HepG2 (cell line): ENCODE data around the gene SPTY2D1. TPM values are rescaled to one million over a fixed set of nuclear protein-coding genes. Genes with fewer than 3 reads are reported as not detected.

Experiments used
- ARNT2 ChIP-seq: sonication (generic); formaldehyde crosslinking; IDR thresholded peaks from 2 replicates; pipeline ENCODE4 v1.8.0; 2022; ENCODE audit warnings: mild to moderate bottlenecking, low read depth, missing genetic modification reagents, moderate library complexity
- HDAC6 ChIP-seq: fragments of 200-600 bp; sonication (generic); IDR thresholded peaks from 2 replicates; pipeline ENCODE4 v1.7.0; 2017; ENCODE audit warnings: mild to moderate bottlenecking, antibody characterized with exemption, low read length, low read depth
- MATR3 ChIP-seq: sonication (generic); formaldehyde crosslinking; IDR thresholded peaks from 2 replicates; pipeline ENCODE4 v1.4.0; 2020; ENCODE audit warnings: missing genetic modification reagents
- NFYB ChIP-seq: sonication (generic); formaldehyde crosslinking; IDR thresholded peaks from 2 replicates; pipeline ENCODE4 v1.4.0; 2020; ENCODE audit warnings: missing genetic modification reagents
- NR2F1 ChIP-seq, 2 experiments: fragments of 450-650 bp in 1 of 2; formaldehyde crosslinking in 1 of 2; IDR thresholded peaks; 2 replicates each; pipeline versions ENCODE4 v1.5.0 to v1.6.1; 2016 to 2020; ENCODE audit warnings: mild to moderate bottlenecking in 1 of 2, missing compliant biosample characterization in 1 of 2, missing genetic modification reagents in 1 of 2, moderate library complexity in 1 of 2
- SKI ChIP-seq: fragments of 450-650 bp; IDR thresholded peaks from one replicate; pipeline ENCODE4 v1.6.1; 2018; ENCODE audit warnings: mild to moderate bottlenecking; ENCODE audit not compliant: partially characterized antibody
- ZNF205 ChIP-seq: IDR thresholded peaks from 2 replicates; pipeline ENCODE4 v1.6.1; 2018; ENCODE audit warnings: missing biosample characterization, missing genetic modification reagents
- ZNF569 ChIP-seq: sonication (generic); formaldehyde crosslinking; IDR thresholded peaks from 2 replicates; pipeline ENCODE4 v1.5.0; 2020; ENCODE audit warnings: mild to moderate bottlenecking, missing genetic modification reagents, moderate library complexity, borderline replicate concordance
- ZNF788 ChIP-seq: sonication (generic); formaldehyde crosslinking; IDR thresholded peaks from 2 replicates; pipeline ENCODE4 v1.5.0; 2020; ENCODE audit warnings: mild to moderate bottlenecking, missing genetic modification reagents, borderline replicate concordance
- polyA plus RNA-seq, 8 experiments: library from polyadenylated mRNA; depleted of rRNA in 3 of 8; stranded (reverse) in 7 of 8; unstranded in 1 of 8; fragments of >200 nt; fragmentation: Illumina TruSeq in 4 of 8; extraction: Trizol in 4 of 8; gene quantifications; 2 replicates each; pipeline versions ENCODE4 v1.2.1 to v1.2.3, GENCODE V29; 2011 to 2016; ENCODE audit warnings: low read depth in 4 of 8, missing spikeins in 1 of 8, mixed read lengths in 1 of 8; ENCODE audit not compliant: insufficient read depth in 1 of 8
- total RNA-seq, 5 experiments: library from RNA; depleted of rRNA; stranded (reverse); fragments of >200 nt; fragmentation: Illumina TruSeq; extraction: Trizol; gene quantifications; 2 replicates each; pipeline ENCODE4 v1.2.3, GENCODE V29; 2016; ENCODE audit warnings: low read depth in 1 of 5
- TF ChIP-seq, protein P1 (sequence below): sonication (generic); formaldehyde crosslinking; IDR thresholded peaks from 2 replicates; pipeline ENCODE4 v1.4.0; 2020; ENCODE audit warnings: mild to moderate bottlenecking, low read depth, missing genetic modification reagents
- TF ChIP-seq, protein P2 (sequence below): sonication (generic); formaldehyde crosslinking; IDR thresholded peaks from 2 replicates; pipeline ENCODE4 v1.8.0; 2022; ENCODE audit warnings: low read depth, missing genetic modification reagents
- TF ChIP-seq, protein P3 (sequence below): IDR thresholded peaks from 2 replicates; pipeline ENCODE4 v1.6.1; 2012; ENCODE audit warnings: low read depth, low read length, improper control_type of control experiment
- TF ChIP-seq, protein P4 (sequence below): sonication (generic); formaldehyde crosslinking; IDR thresholded peaks from 2 replicates; pipeline ENCODE4 v1.4.0; 2020; ENCODE audit warnings: low read depth, missing genetic modification reagents
- TF ChIP-seq, protein P5 (sequence below): sonication (generic); formaldehyde crosslinking; IDR thresholded peaks from 2 replicates; pipeline ENCODE4 v1.8.0; 2022; ENCODE audit warnings: missing genetic modification reagents, mild to moderate bottlenecking, inconsistent platforms, borderline replicate concordance
- TF ChIP-seq, protein P6 (sequence below): sonication (generic); formaldehyde crosslinking; IDR thresholded peaks from 2 replicates; pipeline ENCODE4 v1.4.0; 2020; ENCODE audit warnings: missing genetic modification reagents, borderline replicate concordance

The SPTY2D1 gene
- total and polyA plus RNA-seq, 2 of the 13 experiments (the other 11 are each of a cell fraction or from before 2014, with no cell fraction given), result 6.9 to 14.8 TPM

DNA sequence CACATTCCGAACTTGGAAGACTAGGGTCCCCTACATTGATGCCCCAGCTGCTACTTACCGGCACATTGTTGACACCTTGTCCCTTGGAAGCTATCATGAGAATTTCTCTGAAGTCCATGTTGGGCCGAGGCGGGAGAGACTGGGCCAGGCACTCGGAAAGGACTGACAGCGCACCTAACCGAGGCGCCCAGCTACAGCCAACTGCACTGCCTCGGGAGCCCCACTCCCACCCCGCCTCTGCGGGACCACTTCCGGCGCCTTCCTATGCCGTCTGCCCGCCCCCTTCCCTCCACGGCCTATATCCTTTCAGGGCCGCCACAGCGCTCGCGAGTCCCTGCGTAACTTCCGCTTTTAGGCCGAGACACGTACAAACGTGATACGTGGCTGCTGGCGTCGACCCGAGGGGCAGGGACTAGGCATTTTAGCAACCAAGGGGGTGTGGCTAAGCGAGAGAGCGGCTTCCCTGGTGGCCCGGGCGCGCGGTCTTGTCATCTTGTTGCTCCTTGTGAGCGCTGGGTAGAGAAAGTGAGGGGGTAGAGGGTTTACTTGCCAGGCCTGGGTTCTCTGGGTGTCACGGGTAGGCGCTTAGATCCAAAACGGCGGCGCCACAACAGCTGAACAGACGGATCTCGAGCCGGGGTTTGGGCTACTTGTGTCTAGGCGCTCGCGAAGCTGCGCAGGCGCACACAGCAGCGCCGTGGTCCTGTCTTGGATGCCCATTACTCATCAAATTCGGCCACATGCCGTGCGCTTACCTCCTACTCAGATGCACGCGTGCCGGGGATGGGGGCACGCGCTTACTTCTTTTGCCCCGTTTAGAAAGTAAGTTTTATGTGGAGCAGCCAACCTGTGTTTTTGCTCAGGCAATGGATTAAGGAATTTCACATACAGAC is at the start of gene SPTY2D1 (continued):
- TF ChIP-seq, protein P1, sequence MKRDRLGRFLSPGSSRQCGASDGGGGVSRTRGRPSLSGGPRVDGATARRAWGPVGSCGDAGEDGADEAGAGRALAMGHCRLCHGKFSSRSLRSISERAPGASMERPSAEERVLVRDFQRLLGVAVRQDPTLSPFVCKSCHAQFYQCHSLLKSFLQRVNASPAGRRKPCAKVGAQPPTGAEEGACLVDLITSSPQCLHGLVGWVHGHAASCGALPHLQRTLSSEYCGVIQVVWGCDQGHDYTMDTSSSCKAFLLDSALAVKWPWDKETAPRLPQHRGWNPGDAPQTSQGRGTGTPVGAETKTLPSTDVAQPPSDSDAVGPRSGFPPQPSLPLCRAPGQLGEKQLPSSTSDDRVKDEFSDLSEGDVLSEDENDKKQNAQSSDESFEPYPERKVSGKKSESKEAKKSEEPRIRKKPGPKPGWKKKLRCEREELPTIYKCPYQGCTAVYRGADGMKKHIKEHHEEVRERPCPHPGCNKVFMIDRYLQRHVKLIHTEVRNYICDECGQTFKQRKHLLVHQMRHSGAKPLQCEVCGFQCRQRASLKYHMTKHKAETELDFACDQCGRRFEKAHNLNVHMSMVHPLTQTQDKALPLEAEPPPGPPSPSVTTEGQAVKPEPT, result 0 out of 2 replicates have a peak, but pooled peaks have one; percentile 42
- TF ChIP-seq, protein P2, sequence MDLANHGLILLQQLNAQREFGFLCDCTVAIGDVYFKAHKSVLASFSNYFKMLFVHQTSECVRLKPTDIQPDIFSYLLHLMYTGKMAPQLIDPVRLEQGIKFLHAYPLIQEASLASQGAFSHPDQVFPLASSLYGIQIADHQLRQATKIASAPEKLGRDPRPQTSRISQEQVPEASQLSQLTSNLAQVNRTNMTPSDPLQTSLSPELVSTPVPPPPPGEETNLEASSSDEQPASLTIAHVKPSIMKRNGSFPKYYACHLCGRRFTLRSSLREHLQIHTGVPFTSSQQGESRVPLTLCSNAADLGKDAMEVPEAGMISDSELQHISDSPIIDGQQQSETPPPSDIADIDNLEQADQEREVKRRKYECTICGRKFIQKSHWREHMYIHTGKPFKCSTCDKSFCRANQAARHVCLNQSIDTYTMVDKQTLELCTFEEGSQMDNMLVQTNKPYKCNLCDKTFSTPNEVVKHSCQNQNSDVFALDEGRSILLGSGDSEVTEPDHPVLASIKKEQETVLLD, result peak; percentile 62; the same call in 1 of the 2 replicates
- TF ChIP-seq NR2F1 (CRISPR knock-in tag; IDR thresholded peaks at IDR 0.05) (no peak), ZNF788 (CRISPR knock-in tag) (peak; percentile 83; the same call in 1 of the 2 replicates), ZNF569 (CRISPR knock-in tag) (no peak; the same call in 1 of the 2 replicates), MATR3 (CRISPR knock-in tag) (no peak), SKI (no peak), HDAC6 (no peak), NFYB (CRISPR knock-in tag) (peak; percentile 90), ARNT2 (CRISPR knock-in tag) (0 out of 2 replicates have a peak, but pooled peaks have one; percentile 16), ZNF205 (CRISPR knock-in tag) (no peak; the same call in 1 of the 2 replicates)
- TF ChIP-seq, protein P3, sequence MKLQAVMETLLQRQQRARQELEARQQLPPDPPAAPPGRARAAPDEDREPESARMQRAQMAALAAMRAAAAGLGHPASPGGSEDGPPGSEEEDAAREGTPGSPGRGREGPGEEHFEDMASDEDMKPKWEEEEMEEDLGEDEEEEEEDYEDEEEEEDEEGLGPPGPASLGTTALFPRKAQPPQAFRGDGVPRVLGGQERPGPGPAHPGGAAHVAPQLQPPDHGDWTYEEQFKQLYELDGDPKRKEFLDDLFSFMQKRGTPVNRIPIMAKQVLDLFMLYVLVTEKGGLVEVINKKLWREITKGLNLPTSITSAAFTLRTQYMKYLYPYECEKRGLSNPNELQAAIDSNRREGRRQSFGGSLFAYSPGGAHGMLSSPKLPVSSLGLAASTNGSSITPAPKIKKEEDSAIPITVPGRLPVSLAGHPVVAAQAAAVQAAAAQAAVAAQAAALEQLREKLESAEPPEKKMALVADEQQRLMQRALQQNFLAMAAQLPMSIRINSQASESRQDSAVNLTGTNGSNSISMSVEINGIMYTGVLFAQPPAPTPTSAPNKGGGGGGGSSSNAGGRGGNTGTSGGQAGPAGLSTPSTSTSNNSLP, result 0 out of 2 replicates have a peak, but pooled peaks have one; percentile 18
- TF ChIP-seq, protein P4, sequence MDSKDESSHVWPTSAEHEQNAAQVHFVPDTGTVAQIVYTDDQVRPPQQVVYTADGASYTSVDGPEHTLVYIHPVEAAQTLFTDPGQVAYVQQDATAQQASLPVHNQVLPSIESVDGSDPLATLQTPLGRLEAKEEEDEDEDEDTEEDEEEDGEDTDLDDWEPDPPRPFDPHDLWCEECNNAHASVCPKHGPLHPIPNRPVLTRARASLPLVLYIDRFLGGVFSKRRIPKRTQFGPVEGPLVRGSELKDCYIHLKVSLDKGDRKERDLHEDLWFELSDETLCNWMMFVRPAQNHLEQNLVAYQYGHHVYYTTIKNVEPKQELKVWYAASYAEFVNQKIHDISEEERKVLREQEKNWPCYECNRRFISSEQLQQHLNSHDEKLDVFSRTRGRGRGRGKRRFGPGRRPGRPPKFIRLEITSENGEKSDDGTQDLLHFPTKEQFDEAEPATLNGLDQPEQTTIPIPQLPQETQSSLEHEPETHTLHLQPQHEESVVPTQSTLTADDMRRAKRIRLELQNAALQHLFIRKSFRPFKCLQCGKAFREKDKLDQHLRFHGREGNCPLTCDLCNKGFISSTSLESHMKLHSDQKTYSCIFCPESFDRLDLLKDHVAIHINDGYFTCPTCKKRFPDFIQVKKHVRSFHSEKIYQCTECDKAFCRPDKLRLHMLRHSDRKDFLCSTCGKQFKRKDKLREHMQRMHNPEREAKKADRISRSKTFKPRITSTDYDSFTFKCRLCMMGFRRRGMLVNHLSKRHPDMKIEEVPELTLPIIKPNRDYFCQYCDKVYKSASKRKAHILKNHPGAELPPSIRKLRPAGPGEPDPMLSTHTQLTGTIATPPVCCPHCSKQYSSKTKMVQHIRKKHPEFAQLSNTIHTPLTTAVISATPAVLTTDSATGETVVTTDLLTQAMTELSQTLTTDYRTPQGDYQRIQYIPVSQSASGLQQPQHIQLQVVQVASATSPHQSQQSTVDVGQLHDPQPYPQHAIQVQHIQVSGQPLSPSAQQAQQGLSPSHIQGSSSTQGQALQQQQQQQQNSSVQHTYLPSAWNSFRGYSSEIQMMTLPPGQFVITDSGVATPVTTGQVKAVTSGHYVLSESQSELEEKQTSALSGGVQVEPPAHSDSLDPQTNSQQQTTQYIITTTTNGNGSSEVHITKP, result peak; percentile 33; the same call in 1 of the 2 replicates
- TF ChIP-seq, protein P5, sequence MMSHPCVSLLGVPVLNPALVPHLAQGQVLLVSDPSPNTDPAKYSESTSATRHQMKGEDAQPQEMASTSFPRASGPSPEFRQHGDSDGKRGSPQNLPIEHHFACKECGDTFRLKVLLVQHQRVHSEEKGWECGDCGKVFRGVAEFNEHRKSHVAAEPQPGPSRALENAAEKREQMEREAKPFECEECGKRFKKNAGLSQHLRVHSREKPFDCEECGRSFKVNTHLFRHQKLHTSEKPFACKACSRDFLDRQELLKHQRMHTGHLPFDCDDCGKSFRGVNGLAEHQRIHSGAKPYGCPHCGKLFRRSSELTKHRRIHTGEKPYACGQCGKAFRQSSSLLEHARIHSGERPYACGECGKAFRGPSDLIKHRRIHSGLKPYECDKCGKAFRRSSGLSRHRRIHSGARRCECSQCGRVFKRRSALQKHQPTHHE, result no peak
- TF ChIP-seq, protein P6, sequence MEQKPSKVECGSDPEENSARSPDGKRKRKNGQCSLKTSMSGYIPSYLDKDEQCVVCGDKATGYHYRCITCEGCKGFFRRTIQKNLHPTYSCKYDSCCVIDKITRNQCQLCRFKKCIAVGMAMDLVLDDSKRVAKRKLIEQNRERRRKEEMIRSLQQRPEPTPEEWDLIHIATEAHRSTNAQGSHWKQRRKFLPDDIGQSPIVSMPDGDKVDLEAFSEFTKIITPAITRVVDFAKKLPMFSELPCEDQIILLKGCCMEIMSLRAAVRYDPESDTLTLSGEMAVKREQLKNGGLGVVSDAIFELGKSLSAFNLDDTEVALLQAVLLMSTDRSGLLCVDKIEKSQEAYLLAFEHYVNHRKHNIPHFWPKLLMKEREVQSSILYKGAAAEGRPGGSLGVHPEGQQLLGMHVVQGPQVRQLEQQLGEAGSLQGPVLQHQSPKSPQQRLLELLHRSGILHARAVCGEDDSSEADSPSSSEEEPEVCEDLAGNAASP (CRISPR knock-in tag), result no peak
